NCI-H2227 treated with DMSO at 0.1 percent for 48 hours (cell line): ENCODE results near the gene DTYMK.
A peak's percentile ranks its signal among the peaks of the same experiment; 100 is the strongest.
"Not testable (repeated sequence)": the region's sequence is repeated elsewhere in the genome, so short reads cannot be mapped to it uniquely, and the experiment has no call there.

Source experiments
- DNase-seq: peaks from one replicate; lab custom pipeline; 2025; lab: John Stamatoyannopoulos, UW

DTYMK gene

DNA sequence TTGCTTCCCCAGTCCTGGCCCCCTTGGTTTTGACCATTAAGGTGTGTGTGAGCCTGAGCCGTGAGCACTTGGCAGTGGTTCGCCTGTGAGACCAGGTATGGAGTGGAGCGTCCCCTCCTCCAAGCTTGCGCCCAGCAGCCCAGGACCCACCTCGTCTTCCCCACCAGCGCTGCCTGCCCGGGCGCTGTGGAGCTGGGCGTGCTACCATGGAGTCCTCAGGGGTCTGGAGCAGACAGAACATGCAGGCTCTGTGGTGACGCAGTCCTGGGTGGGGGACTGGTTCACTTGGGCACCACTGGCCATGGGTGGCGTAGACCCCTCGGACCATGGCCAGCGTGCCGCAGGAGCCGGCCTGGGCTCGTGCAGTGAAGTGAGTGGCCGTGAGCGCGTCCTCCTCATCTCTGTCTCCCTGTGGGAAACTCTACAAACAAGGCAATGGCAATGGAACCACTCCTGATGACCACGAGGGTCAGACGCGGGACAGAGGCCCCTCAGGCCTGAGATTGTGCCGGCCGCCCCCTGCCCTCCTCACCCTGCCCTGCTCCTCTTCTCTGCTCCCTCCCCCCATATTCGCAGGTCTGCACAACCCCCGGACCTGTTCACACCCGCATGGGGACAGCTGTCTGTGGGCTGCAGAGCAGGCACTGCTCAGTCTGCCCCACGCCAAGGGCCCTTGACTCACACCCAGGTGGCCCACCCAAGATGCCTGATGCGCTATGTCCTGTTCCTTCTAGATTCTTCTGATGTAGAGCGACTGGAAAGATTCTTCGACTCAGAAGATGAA, 15.0 kb downstream of the DTYMK start:
- no peak for DNase-seq

DNA sequence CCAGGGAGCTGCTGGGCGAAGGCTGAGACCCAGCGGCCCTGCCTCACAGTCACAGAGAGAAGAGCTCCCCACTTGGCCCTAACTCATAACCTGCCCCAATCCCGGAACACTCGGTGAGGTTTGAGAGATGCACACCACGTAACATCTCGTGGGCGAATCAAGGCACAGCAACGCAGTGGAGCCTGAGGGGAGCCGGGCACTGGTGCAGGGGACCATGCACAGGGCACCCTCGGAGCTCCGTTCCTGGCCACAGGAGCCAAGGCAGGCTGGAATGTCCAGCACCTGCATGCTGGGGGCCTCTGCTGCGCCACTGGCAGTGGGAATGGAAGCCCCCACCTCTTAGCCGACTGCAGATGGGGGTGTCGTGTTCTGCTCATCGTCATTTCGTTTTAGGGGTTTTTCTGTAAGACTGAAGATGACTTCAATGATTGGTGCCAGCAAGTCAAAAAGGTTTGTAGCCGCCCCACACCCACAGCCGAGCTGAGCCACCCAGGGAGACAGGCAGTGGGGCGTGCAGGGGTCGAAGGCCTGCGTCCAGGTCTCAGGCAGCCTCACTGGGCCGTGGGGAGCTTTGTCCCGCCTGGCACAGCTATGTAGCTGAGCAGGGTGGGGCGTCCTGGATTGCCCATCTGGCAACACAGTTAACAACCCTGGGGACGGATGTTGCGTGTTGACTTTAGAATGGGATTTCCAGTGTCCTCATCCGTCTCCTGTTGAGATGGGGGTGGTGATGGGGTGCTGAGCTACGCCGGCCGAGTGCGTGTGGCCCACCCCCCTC, 16.1 kb downstream of the DTYMK start:
- no peak for DNase-seq

DNA sequence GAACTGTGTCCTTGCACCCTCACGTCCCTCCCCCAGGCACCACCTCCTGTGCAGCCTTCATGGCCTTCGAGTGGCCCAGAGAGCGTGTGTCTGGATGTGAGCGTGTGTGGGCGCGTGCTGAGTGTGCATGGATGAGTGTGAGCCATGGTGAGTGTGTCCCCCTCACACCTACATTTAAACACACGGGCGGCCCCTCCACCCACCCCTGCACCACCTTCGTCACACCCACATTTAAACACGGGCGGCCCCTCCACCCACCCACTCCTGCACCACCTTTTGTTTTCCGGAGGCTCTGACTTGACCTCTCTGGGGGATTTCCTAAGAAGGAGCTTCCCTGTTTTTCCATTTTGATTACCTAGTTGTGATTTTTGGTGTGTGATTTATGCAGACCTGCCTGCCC, 17.8 kb downstream of the DTYMK start:
- DNase-seq, result no peak

DNA sequence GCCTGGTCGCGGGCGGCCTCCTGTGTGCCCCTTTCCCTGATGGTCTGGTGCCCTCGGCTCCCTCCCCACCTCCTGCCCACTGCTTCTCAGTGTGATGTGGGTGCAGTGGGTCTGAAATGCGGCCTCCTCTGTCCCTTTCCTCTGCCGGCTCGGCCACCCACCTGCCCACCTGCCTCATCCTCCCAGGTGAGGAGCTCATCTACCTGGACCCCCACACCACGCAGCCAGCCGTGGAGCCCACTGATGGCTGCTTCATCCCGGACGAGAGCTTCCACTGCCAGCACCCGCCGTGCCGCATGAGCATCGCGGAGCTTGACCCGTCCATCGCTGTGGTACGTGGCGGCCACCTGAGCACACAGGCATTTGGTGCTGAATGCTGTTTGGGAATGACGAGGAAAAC, 18.3 kb downstream of the DTYMK start:
- DNase-seq, result no peak

DNA sequence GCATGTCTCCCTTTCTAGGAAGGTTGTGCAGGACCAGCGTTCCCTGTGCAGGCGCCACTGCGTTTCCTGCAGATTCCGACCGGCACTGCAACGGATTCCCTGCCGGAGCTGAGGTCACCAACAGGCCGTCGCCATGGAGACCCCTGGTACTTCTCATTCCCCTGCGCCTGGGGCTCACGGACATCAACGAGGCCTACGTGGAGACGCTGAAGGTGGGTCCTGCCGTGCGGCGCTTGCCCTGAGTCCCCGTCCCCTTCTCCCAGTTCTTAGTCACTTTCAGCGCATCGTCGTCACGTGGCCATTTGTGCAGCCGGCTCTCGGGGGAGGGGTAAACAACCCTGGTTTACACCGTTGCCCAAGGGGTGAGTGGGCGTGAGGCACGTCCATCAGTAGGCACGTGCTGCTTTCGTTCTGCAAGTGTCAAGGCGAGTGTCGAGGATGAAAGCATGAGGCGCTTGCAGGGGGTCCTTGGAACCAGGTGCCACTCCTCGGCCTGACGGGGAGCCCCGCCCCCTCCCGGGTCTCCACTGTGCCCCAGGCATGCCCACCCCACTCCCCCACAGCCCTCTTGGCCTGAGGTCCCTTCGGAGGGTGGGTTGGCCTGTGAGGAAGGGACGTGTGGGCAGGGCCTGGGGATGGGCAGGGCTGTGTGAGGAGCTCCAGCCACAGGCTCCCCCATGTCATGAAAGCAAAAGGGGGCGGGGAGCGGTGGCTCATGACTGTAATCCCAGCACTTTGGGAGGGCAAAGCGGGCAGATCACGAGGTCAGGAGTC, 19.8 kb downstream of the DTYMK start:
- peak; percentile 72 for DNase-seq

DNA sequence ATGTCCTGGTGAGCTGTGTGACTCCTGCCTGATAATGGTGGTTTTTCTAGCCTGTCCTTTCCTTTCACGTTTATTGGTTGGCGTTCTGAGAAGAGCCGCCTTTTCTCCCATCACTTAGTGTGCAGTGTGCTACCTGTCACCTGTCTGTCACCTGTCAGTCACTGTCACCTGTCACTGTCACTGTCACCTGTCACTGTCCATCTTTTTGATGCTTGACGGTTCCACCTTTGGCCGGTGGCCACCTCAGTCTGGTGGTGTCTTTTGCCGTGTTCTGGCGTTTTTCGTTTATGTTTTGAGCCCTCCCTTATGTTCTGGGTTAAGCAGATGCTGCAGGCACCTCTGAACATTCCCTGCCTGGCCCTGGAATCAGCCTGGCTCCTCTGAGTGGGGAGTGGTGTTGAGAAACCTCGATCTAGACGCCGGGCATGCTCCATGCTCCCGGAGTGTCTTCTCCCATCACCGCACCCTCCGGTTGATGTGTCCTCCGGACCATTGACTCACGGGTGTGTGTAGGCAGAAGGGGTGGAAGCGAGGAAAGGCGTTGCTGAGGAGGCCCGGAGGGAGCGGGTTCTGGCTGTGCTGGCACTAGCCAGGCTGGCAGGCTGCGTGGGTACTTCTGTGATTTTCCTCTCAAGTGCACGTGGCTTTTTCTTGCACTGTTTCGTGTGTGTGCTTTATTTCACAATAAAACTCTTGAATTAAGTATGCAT, 20.7 kb downstream of the DTYMK start:
- DNase-seq, result no peak

DNA sequence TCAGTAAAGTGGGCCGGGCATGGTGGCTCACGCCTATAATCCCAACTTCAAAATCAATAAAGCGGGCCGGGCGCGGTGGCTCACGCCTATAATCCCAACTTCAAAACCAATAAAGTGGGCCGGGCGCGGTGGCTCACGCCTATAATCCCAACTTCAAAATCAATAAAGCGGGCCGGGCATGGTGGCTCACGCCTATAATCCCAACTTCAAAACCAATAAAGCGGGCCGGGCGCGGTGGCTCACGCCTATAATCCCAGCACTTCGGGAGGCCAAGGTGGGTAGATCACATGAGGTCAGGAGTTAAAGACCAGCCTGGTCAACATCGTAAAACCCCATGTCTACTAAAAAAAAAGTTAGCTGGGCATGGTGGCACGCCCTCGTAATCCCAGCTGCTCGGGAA, 23.9 kb downstream of the DTYMK start:
- DNase-seq, result not testable (repeated sequence)

DNA sequence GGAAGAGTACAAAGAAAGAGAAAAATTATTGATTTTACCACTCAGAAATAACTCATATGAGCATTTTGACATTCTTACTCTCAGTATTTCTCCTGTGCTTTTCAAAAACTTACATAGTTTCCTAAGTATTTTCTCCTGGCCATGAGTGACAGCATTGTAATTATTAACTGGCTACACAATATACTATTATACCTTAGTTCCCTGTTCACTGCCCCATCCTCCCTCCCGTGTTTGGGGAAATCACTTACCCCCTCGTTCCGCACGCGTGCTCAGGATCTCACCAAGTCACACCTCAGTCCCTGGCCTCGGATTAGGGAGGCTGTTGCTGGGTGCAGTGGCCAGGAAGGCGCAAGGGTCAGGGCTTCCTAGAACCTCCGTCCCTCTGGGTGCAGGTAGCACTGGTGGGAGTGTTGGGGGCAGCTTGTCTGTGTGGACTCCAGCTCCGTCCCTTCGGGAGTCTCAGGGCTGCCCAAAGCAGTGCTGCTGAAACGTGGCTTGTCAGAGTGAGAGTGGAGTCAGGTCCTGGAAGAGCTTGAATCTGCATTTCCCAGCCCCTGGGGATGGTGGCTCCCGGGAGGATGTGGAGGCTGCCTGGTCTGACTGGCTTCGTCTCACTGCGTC, 25.9 kb downstream of the DTYMK start:
- DNase-seq, result no peak

DNA sequence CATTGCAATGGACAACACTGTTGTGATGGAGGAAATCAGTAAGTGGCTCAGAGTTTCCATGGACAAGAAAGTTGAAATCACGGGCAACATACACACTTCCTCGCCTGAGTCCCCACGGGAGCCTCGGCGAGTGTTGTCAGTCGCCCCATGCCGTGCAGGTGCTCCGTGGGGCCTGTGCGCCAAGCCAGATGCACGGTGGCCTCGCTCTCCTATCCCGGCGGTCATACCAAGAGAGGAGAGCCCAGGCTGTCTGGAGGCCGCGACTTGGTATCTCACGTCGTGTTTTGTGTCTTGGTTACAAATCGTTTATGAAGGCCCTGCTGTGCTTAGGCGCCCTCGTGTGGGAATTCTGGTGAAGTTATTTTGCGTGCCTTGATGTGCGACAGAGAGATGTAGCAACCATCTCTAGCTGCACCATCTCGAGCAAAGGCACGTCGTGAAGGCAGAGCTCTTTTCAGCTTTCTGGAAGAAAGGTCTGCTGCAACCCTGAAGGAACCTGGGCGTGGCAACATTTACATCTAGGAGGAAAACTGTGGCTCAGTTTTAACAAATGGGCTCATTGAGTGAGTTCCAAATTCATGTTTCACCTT, 27.4 kb downstream of the DTYMK start:
- peak; percentile 24 for DNase-seq

DNA sequence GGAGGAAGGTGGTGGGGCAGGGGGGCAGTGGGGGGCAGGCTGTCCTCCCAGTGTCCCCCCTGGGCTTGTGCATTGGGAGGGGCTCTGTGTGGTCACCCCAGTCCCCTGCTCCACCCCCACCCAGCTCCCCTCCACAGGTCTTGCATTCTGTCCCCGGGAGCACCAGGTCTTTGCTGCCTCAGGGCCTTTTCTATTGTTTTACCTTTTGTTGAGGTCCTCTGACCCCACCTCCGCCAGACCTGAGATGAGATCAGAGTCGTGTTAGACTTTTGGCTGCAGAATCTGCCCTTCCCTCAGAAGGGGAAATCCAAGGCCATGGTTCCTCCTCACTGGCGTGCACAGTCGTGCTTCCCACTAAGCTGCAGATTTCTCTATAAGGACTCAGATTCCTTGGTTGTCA, 28.3 kb downstream of the DTYMK start:
- DNase-seq, result no peak

DNA sequence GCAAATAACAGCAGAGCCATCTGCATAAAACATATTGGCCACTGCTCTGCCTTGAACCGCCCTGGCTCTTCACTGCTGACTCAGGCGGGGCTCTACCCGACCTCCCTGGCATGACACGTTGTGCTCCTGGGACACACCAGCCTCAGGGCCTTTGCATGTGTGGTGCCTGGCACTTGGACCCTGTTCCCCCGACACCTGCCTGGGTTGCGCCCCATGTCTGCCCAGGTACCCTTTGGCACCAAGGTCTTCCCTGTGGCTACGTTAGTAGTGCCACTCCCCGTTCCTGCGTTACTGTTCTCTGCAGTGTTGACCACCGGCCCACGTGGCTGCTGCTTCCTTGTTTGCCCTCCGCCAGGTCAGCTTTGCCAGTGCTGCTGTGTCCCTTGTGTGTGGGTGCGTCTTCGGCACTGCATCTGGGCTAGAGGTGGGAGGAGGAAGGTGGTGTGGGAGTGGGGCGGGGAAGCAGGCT, 28.8 kb downstream of the DTYMK start:
- no peak for DNase-seq

DNA sequence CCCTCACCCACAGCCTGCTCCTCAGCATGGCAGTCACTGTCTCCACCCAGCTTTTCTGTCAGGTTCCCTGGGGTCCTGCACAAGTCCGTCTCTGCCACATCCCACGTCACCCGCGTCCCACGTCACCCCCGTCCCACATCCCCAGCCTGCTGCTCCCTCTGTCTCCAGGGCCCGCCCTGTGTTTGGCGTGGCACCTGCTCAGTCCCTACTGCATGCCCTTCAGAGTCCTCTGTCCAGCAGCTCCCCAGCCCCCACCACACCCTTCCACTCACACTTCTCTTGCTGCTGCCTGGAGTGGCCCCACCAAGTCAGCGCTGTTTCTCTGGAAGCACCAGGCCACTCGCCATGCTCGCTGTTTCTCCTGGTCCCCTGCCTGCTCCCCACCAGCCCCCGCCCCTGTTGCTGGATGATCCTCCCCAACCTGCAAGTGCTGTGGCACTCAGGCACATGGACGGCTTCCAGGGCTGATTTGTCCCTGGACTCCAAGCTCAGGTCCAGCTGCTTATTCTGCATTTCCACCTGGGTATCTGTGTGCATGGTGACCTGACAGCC, 30.3 kb downstream of the DTYMK start:
- no peak for DNase-seq

DNA sequence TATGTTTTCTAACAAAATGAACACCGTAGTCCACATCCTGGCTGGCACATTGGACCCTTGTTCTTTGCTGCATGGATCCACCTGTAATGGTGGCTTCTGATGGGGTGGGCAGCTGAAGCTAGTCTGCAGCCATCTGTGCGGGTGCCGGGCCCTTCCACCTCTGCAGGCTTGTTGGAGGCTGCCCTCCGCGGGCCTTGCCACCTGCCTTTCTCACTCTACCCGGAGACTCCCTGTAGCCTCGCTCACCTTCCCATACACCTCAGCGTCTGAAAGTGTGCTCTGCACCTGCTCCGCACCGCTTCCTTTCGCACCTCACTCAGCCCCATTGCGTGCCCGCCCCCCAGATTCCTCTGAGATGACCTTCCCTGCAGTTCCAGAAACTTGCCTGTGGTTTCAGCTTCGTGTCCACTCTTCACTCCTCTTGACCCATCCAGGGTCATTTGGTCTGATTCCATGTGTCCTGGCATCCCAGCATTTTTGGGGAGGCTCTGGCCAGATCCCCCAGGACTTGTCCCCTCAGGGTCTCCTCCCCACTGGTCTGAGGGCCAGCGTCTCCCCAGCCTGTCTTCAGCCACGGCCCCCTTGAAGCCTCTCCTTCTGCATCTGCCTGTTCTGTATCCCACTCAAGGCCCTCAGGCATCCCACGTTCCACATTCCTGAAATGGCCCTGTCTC, 31.0 kb downstream of the DTYMK start:
- DNase-seq, result no peak

DNA sequence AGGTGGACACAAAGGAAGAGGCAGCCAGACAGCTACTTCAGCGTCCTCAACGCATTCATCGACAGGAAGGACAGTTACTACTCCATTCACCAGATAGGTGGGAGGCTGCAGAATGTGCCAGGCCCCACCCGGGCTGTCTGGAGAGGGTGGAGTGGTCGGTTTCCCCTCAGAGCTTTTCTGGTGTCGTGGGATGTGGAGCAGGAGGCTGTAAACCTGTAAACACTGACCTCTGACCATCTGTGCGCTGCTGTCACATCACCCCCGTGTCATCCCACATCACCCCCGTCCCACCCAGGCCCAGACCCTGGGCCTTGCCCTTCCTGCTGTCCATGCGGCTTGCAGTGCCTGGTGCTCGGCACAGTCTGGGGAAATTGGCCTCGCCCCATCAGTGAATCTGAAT, 32.1 kb downstream of the DTYMK start:
- DNase-seq, result no peak

DNA sequence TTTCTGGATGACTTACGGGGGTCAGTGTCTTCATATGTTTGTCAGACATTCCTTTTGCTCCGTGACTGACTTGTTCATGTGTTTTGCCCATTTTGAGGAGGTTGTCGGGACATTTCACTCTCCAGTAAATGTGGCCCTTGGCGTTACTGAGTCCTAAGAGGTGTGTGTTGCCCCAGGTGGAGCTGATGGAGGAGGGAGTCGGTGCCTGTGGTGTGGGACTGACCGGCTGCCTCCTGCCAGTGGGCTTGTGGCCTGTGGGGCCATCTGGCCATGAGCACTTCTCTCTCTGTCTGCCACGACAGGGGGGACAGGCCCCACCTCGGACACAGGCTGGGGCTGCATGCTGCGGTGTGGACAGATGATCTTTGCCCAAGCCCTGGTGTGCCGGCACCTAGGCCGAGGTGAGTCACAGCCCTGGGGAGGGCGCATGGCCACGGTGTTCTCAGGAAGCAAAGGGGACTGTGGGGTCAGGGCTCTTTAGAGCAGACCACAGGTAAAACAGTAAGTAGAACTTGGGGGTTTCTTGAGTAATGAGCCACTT, 33.3 kb downstream of the DTYMK start:
- no peak for DNase-seq

DNA sequence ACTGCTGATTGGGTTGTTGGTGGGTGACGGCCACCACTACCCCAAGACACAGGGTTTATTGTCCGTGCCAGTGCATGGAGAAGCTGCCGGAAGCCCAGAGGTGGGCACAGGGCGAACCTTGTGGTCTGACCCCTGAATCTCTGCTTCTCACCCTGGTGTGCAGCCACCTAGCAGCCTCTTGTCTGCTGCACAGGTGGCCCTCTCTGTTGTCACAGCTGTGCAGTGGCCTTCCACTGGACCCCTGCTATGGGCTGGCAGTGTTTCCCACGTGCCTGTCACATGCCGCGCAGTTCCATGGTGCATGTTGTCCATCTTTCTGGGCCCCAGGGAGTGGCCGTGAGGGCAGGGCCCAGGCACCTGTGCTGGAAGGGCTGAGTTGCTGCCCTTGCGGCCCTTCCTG, 33.9 kb downstream of the DTYMK start:
- no peak for DNase-seq

DNA sequence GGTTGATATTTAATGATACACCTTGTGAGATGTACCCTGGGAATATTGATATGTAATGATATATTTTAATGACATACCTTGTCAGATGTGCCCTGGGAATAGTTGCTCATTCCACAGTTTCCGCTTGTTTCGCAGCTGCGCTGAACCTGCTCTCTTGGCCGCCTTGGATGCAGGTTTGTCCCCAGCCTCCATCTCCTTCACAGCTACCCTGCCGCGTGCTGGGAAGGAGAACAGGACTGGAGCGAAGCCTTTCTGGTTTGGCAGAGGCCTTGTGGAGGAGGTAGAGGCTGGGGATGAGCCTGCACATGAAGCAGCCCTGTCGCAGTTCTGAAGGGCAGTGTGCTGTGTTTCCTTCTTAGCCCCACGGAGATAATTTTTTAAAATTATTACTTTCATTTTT, 34.5 kb downstream of the DTYMK start:
- DNase-seq, result no peak

DNA sequence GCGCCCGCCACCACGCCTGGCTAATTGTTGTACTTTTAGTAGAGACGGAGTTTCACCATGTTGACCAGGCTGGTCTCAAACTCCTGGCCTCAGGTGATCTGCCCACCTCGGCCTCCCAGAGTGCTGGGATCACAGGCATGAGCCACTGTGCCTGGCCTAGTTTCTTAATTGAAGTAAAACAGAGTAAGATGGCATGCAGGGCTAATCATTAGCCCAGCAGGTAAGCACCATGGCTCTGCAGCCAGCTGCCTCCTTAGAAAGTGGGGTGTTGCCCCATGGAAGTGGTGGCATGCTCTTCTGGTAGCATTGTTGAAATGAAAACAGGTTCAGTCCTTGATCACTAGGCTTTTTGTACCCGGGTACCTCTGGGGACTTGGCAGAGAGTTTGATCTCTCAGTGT, 36.7 kb downstream of the DTYMK start:
- DNase-seq, result no peak

DNA sequence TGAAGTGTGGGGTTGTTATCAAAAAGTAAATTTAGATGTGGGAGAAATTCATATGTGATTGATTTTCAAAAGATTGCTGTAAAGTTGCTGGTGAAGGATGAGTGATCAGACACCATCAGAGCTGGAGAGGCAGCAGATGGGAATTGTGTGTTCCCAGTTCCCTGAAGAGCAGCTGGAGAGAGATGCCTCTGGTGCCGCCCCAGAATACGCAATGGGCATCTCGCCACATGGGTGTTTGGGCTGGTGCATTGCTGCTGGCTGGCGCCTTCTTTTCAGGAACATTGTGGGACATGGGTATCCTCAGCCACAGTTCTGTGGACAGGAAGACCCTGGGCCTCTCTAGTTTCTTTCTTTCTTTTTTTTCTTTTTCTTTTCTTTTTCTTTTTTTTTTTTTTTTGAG, 37.2 kb downstream of the DTYMK start:
- no peak for DNase-seq

DNA sequence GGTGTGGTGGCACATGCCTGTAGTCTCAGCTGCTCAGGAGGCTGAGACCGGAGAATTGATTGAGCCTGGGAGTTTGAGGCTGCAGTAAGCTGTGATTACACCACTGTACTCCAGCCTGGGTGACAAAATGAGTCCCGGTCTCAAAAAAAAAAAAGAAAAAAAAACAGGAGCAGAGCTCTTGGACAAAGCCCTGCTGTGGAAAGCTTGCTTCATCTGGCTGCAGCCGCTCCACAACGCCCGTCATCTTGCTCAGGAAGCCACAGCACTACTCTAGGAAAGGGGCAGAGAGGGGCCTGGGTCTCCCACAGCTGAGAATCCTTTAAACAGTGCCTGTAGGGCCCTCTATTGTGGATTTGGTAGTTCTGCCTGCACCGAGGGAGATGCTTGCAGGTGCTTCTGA, 38.2 kb downstream of the DTYMK start:
- DNase-seq, result no peak
